Fibroblast of lung (primary cell): ENCODE measurements around the gene SPATA12. TPM values are rescaled to one million over a fixed set of nuclear protein-coding genes. Genes with fewer than 3 reads are reported as not detected.

Source experiments
- DNase-seq, 2 donors: peaks; one replicate each; pipeline versions ENCODE4 v3.0.0 to v3.0.0-alpha.2; 2010; ENCODE audit warnings: low read depth in 2 of 2
- H2AFZ ChIP-seq: 2 replicates; pipeline ENCODE4 v1.5.1; 2012; ENCODE audit warnings: low read length, control low read depth, inconsistent platforms
- H3K27ac ChIP-seq: 2 replicates; pipeline ENCODE4 v1.5.1; 2011; ENCODE audit warnings: low read length, control low read depth; ENCODE audit not compliant: insufficient read depth
- H3K27me3 ChIP-seq: 2 replicates; pipeline ENCODE4 v1.5.1; 2011; ENCODE audit warnings: mild to moderate bottlenecking, low read length; ENCODE audit not compliant: control insufficient read depth, insufficient read depth
- H3K36me3 ChIP-seq: 2 replicates; pipeline ENCODE4 v1.5.1; 2011; ENCODE audit warnings: low read length; ENCODE audit not compliant: control insufficient read depth, insufficient read depth
- H3K4me1 ChIP-seq: 2 replicates; pipeline ENCODE4 v1.5.1; 2011; ENCODE audit warnings: low read length; ENCODE audit not compliant: control insufficient read depth, insufficient read depth; ENCODE audit errors: extremely low read depth
- H3K4me2 ChIP-seq: 2 replicates; pipeline ENCODE4 v1.5.1; 2011; ENCODE audit warnings: low read length, control low read depth; ENCODE audit not compliant: insufficient read depth; ENCODE audit errors: extremely low read depth
- H3K4me3 ChIP-seq, 4 experiments: fragments of 200-600 bp in 1 of 4; sonication (generic) in 1 of 4; replicated peaks in 1 of 4; 2 replicates each; pipeline ENCODE4 v1.5.1; 2011 to 2016; ENCODE audit warnings: low read length in 4 of 4, low read depth in 3 of 4, mild to moderate bottlenecking in 3 of 4, control low read depth in 2 of 4, inconsistent platforms in 1 of 4, mixed read lengths in 1 of 4; ENCODE audit not compliant: insufficient read depth in 1 of 4; ENCODE audit errors: control extremely low read depth in 1 of 4
- H3K79me2 ChIP-seq: 2 replicates; pipeline ENCODE4 v1.5.1; 2012; ENCODE audit warnings: mild to moderate bottlenecking, low read length, inconsistent platforms; ENCODE audit not compliant: control insufficient read depth, insufficient read depth
- H3K9ac ChIP-seq: 2 replicates; pipeline ENCODE4 v1.5.1; 2011; ENCODE audit warnings: mild to moderate bottlenecking, low read length, control low read depth; ENCODE audit not compliant: insufficient read depth
- H3K9me3 ChIP-seq: 2 replicates; pipeline ENCODE4 v1.5.1; 2012; ENCODE audit warnings: low read depth, low read length; ENCODE audit not compliant: control insufficient read depth, insufficient read depth
- H4K20me1 ChIP-seq: 2 replicates; pipeline ENCODE4 v1.5.1; 2011; ENCODE audit warnings: low read length; ENCODE audit not compliant: control insufficient read depth, insufficient read depth; ENCODE audit errors: extremely low read depth
- CTCF ChIP-seq, 2 donors: IDR thresholded peaks in 1 of 2; conservative IDR thresholded peaks in 1 of 2; 1 replicate in 1 of 2; 2 replicates in 1 of 2; pipeline ENCODE4 v1.5.1; 2011 to 2012; ENCODE audit warnings: low read length in 2 of 2, control low read depth in 1 of 2, inconsistent platforms in 1 of 2, low read depth in 1 of 2, mild to moderate bottlenecking in 1 of 2
- EZH2 ChIP-seq: IDR thresholded peaks from 2 replicates; pipeline ENCODE4 v1.5.1; 2012; ENCODE audit warnings: low read length, control low read depth, mild to moderate bottlenecking; ENCODE audit errors: missing control alignments
- polyA plus RNA-seq, 2 donors: library from polyadenylated mRNA; depleted of rRNA in 1 of 2; stranded (reverse) in 1 of 2; unstranded in 1 of 2; fragments of >200 nt; gene quantifications; 2 replicates each; pipeline ENCODE4 v1.2.1, GENCODE V29; 2011 to 2012; ENCODE audit warnings: missing spikeins in 1 of 2
- total RNA-seq: library from RNA; depleted of rRNA; stranded (reverse); fragments of >200 nt; gene quantifications from 2 replicates; pipeline ENCODE4 v1.2.1, GENCODE V29; 2014

Gene SPATA12
- total and polyA plus RNA-seq, 2 donors (not counting 1 experiment from before 2014, with no cell fraction given), result not detected

GRCh38 chr3:57069503-57069902, 9.0 kb downstream of the SPATA12 start:
- no peaks in the 10 kb centered on the region for H3K9me3 ChIP-seq
- no peaks in the 10 kb centered on the region for H3K27me3 ChIP-seq
- H3K36me3 ChIP-seq, result no peaks in the 10 kb centered on the region
- no peak overlapping the region for H3K27ac ChIP-seq
- TF ChIP-seq CTCF (conservative IDR thresholded peaks at IDR 0.05 in 1 of 2, IDR thresholded peaks at IDR 0.05 in 1 of 2; ENCODE audit: low read depth in 1 of 2, low read length in 2 of 2), result no peak
- TF ChIP-seq EZH2, result no peak
- H3K4me1 ChIP-seq, result peaks cover 7% of the 10 kb centered on the region
- no peak overlapping the region for H2AFZ ChIP-seq
- H3K9ac ChIP-seq, result no peak overlapping the region
- H3K4me3 ChIP-seq, result no peak overlapping the region
- no peak for DNase-seq
- H3K79me2 ChIP-seq, result no peaks in the 10 kb centered on the region
- no peak overlapping the region for H3K4me2 ChIP-seq
- no peaks in the 10 kb centered on the region for H4K20me1 ChIP-seq

GRCh38 chr3:57073628-57074027, 13.2 kb downstream of the SPATA12 start:
- H3K36me3 ChIP-seq, result no peaks in the 10 kb centered on the region
- no peak overlapping the region for H3K9ac ChIP-seq
- no peaks in the 10 kb centered on the region for H4K20me1 ChIP-seq
- no peak overlapping the region for H3K4me2 ChIP-seq
- H3K27ac ChIP-seq, result no peak overlapping the region
- H3K4me1 ChIP-seq, result peaks cover under 1% of the 10 kb centered on the region
- H3K79me2 ChIP-seq, result no peaks in the 10 kb centered on the region
- H3K9me3 ChIP-seq, result no peaks in the 10 kb centered on the region
- DNase-seq, result no peak
- no peak for TF ChIP-seq CTCF (conservative IDR thresholded peaks at IDR 0.05 in 1 of 2, IDR thresholded peaks at IDR 0.05 in 1 of 2; ENCODE audit: low read depth in 1 of 2, low read length in 2 of 2)
- TF ChIP-seq EZH2, result no peak
- no peak overlapping the region for H3K4me3 ChIP-seq
- no peak overlapping the region for H2AFZ ChIP-seq
- H3K27me3 ChIP-seq, result peaks cover 16% of the 10 kb centered on the region

GRCh38 chr3:57074135-57074534, 13.7 kb downstream of the SPATA12 start:
- DNase-seq, result no peak
- Histone ChIP-seq H3K4me2 (no peak overlapping the region), H3K36me3 (no peaks in the 10 kb centered on the region), H3K9me3 (no peaks in the 10 kb centered on the region), H2AFZ (no peak overlapping the region), H3K79me2 (no peaks in the 10 kb centered on the region), H3K4me1 (no peaks in the 10 kb centered on the region), H3K9ac (no peak overlapping the region), H3K27me3 (peaks cover 16% of the 10 kb centered on the region), H3K4me3 (no peak overlapping the region), H3K27ac (no peak overlapping the region), H4K20me1 (no peaks in the 10 kb centered on the region)
- TF ChIP-seq EZH2 (no peak), CTCF (conservative IDR thresholded peaks at IDR 0.05 in 1 of 2, IDR thresholded peaks at IDR 0.05 in 1 of 2; ENCODE audit: low read depth in 1 of 2, low read length in 2 of 2) (no peak)
